ENCODE measurements around the gene SUGP2. TPM values are rescaled to one million over a fixed set of nuclear protein-coding genes. Genes with fewer than 3 reads are reported as not detected.

SUGP2 gene
- polyA plus RNA-seq, 1 donor (not counting 4 experiments of a cell fraction or from before 2014, with no cell fraction given), result 51.2 TPM

GRCh38 chr19:19059837-19060611 is 26.7 kb upstream of the SUGP2 start:
- no peaks in the 10 kb centered on the region for H3K9me3 ChIP-seq (ENCODE audit: control insufficient read depth, low read depth, low read length)
- H3K79me2 ChIP-seq (ENCODE audit: control insufficient read depth, insufficient read depth, low read length), result no peaks in the 10 kb centered on the region
- FAIRE-seq (no peak), DNase-seq (ENCODE audit: low read depth, low spot score) (no peak)
- no peak for TF ChIP-seq EZH2 (IDR thresholded peaks at IDR 0.05; ENCODE audit: low read length)
- TF ChIP-seq, protein P1, sequence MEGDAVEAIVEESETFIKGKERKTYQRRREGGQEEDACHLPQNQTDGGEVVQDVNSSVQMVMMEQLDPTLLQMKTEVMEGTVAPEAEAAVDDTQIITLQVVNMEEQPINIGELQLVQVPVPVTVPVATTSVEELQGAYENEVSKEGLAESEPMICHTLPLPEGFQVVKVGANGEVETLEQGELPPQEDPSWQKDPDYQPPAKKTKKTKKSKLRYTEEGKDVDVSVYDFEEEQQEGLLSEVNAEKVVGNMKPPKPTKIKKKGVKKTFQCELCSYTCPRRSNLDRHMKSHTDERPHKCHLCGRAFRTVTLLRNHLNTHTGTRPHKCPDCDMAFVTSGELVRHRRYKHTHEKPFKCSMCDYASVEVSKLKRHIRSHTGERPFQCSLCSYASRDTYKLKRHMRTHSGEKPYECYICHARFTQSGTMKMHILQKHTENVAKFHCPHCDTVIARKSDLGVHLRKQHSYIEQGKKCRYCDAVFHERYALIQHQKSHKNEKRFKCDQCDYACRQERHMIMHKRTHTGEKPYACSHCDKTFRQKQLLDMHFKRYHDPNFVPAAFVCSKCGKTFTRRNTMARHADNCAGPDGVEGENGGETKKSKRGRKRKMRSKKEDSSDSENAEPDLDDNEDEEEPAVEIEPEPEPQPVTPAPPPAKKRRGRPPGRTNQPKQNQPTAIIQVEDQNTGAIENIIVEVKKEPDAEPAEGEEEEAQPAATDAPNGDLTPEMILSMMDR (optimal IDR thresholded peaks at IDR 0.05 in 1 of 3, IDR thresholded peaks at IDR 0.05 in 1 of 3, conservative IDR thresholded peaks at IDR 0.05 in 1 of 3; ENCODE audit: extremely low read depth in 1 of 3, insufficient read depth in 2 of 3, low read length in 3 of 3), result no peak
- H3K36me3 ChIP-seq (ENCODE audit: control insufficient read depth in 2 of 2, extremely low read depth in 1 of 2, insufficient read depth in 2 of 2, low read length in 2 of 2), result peaks cover 13 to 15% of the 10 kb centered on the region in 2 experiments
- H4K20me1 ChIP-seq (ENCODE audit: control insufficient read depth, extremely low read depth, insufficient read depth, low read length), result no peaks in the 10 kb centered on the region
- dilution Hi-C loops (cut with MboI; ENCODE audit: extremely low pct_ligation_motif_present, low sequenced_read_pairs), result no loop called here
- no peak overlapping the region for H2AFZ ChIP-seq (ENCODE audit: control insufficient read depth, low read length)
- H3K27ac ChIP-seq (ENCODE audit: control insufficient read depth, insufficient read depth, low read length), result no peak overlapping the region
- H3K4me1 ChIP-seq (ENCODE audit: control insufficient read depth, extremely low read depth, insufficient read depth, low read length), result peaks cover 6% of the 10 kb centered on the region
- H3K27me3 ChIP-seq (ENCODE audit: control insufficient read depth, extremely low read depth, insufficient read depth, low read length), result peaks cover 2% of the 10 kb centered on the region
- H3K4me3 ChIP-seq (ENCODE audit: control insufficient read depth in 2 of 3, extremely low read depth in 1 of 3, insufficient read depth in 2 of 3, low read depth in 1 of 3, low read length in 3 of 3), result no peak overlapping the region
- peaks cover 4% of the 10 kb centered on the region for H3K9me1 ChIP-seq (ENCODE audit: control insufficient read depth, extremely low read depth, insufficient read depth, low read length)
- H3K4me2 ChIP-seq (ENCODE audit: control insufficient read depth, extremely low read depth, insufficient read depth, low read depth, low read length), result no peak overlapping the region
- H3K9ac ChIP-seq (ENCODE audit: control insufficient read depth, extremely low read depth, insufficient read depth, low read length), result no peak overlapping the region

GRCh38 chr19:19059018-19059836 is 25.9 kb upstream of the SUGP2 start:
- Histone ChIP-seq H3K4me3 (ENCODE audit: control insufficient read depth in 2 of 3, extremely low read depth in 1 of 3, insufficient read depth in 2 of 3, low read depth in 1 of 3, low read length in 3 of 3) (no peak overlapping the region), H3K79me2 (ENCODE audit: control insufficient read depth, insufficient read depth, low read length) (no peaks in the 10 kb centered on the region), H3K27ac (ENCODE audit: control insufficient read depth, insufficient read depth, low read length) (no peak overlapping the region), H4K20me1 (ENCODE audit: control insufficient read depth, extremely low read depth, insufficient read depth, low read length) (no peaks in the 10 kb centered on the region), H3K27me3 (ENCODE audit: control insufficient read depth, extremely low read depth, insufficient read depth, low read length) (no peaks in the 10 kb centered on the region), H3K4me1 (ENCODE audit: control insufficient read depth, extremely low read depth, insufficient read depth, low read length) (peaks cover 6% of the 10 kb centered on the region), H3K9me3 (ENCODE audit: control insufficient read depth, low read depth, low read length) (no peaks in the 10 kb centered on the region), H3K36me3 (ENCODE audit: control insufficient read depth in 2 of 2, extremely low read depth in 1 of 2, insufficient read depth in 2 of 2, low read length in 2 of 2) (peaks cover 20 to 23% of the 10 kb centered on the region in 2 experiments), H3K9me1 (ENCODE audit: control insufficient read depth, extremely low read depth, insufficient read depth, low read length) (peaks cover 4% of the 10 kb centered on the region), H3K9ac (ENCODE audit: control insufficient read depth, extremely low read depth, insufficient read depth, low read length) (no peak overlapping the region), H2AFZ (ENCODE audit: control insufficient read depth, low read length) (no peak overlapping the region), H3K4me2 (ENCODE audit: control insufficient read depth, extremely low read depth, insufficient read depth, low read depth, low read length) (no peak overlapping the region)
- FAIRE-seq, result no peak
- no peak for DNase-seq (ENCODE audit: low read depth, low spot score)
- dilution Hi-C loops (cut with MboI; ENCODE audit: extremely low pct_ligation_motif_present, low sequenced_read_pairs), result no loop called here
- TF ChIP-seq, protein P1 (optimal IDR thresholded peaks at IDR 0.05 in 1 of 3, IDR thresholded peaks at IDR 0.05 in 1 of 3, conservative IDR thresholded peaks at IDR 0.05 in 1 of 3; ENCODE audit: extremely low read depth in 1 of 3, insufficient read depth in 2 of 3, low read length in 3 of 3), result no peak
- no peak for TF ChIP-seq EZH2 (IDR thresholded peaks at IDR 0.05; ENCODE audit: low read length)

All from keratinocyte (primary cell).